Ovary (tissue), 9 donors: Measurements from ENCODE around the gene TNRC6B. TPM values are rescaled to one million over a fixed set of nuclear protein-coding genes. Genes with fewer than 3 reads are reported as not detected.

ENCODE experiments used
- DNase-seq, 5 donors: peaks; one replicate each; pipeline ENCODE4 v3.0.0-alpha.2; 2019 to 2020
- H3K27ac ChIP-seq, 2 donors: fragments of 200-600 bp; one replicate each; pipeline versions ENCODE4 v1.5.1 to v1.8.0; 2019 to 2022
- H3K27me3 ChIP-seq: fragments of 200-600 bp; one replicate; pipeline ENCODE4 v1.8.0; 2022
- H3K36me3 ChIP-seq: fragments of 200-600 bp; sonication (generic); one replicate; pipeline ENCODE4 v1.5.1; 2019
- H3K4me1 ChIP-seq: one replicate; pipeline ENCODE4 v1.8.1; 2013; ENCODE audit warnings: mild to moderate bottlenecking, moderate library complexity; ENCODE audit not compliant: insufficient read depth
- H3K4me3 ChIP-seq: fragments of 200-600 bp; sonication (generic); one replicate; pipeline ENCODE4 v1.5.1; 2017
- H3K9me3 ChIP-seq, 2 donors: fragments of 200-600 bp in 1 of 2; sonication (generic) in 1 of 2; one replicate each; pipeline versions ENCODE4 v1.5.1 to v1.8.1; 2013 to 2019; ENCODE audit warnings: mild to moderate bottlenecking in 1 of 2, moderate library complexity in 1 of 2
- EP300 ChIP-seq: sonication (generic); formaldehyde crosslinking; IDR thresholded peaks from one replicate; pipeline ENCODE4 v1.6.1; 2017; ENCODE audit warnings: antibody characterized with exemption
- POLR2A ChIP-seq: fragments of 450-650 bp; IDR thresholded peaks from one replicate; pipeline ENCODE4 v1.6.1; 2017; ENCODE audit warnings: antibody characterized with exemption, mild to moderate bottlenecking, moderate library complexity
- WGBS, 3 donors: extraction: QIAGEN DNeasy Blood & Tissue Kit in 1 of 3; methylation state at CpG; one replicate each; pipeline versions ENCODE4 v1.1.5 to v1.1.7; 2013 to 2017; 5-methylcytosine and 5-hydroxymethylcytosine counted together
- intact Hi-C, 4 donors: fragments of 100-400 bp; cut with DNase I; formaldehyde crosslinking; loops; one replicate each; pipeline versions ENCODE4 v1.11.0 to v1.15.1; 2022 to 2023
- polyA plus RNA-seq, 2 donors: library from polyadenylated mRNA; stranded (reverse); fragments of 200-250 nt in 1 of 2; fragments of 350-450 nt in 1 of 2; fragmentation: Illumina TruSeq in 1 of 2; extraction: RNeasy Lipid Tissue Mini Kit (QIAGEN cat#74804) in 1 of 2; gene quantifications; one replicate each; pipeline ENCODE4 v1.2.3, GENCODE V29; 2013 to 2014
- total RNA-seq, 7 donors: library from RNA; depleted of rRNA in 2 of 7; stranded (reverse); fragments of >200 nt in 2 of 7; fragmentation: NEBNext Ultra II Directional in 3 of 7; extraction: Animal tissue kit (Norgen Biotek cat#: 25700) in 3 of 7; gene quantifications; one replicate each; pipeline versions ENCODE4 v1.1.0 to v1.2.4, GENCODE V29; 2016 to 2023
- TF ChIP-seq, protein P1 (sequence below), 3 donors: fragments of 450-650 bp in 2 of 3; fragments of 200-600 bp in 1 of 3; IDR thresholded peaks; one replicate each; pipeline versions ENCODE4 v1.5.1 to v1.8.0; 2016 to 2022; ENCODE audit warnings: antibody characterized with exemption in 3 of 3, mild to moderate bottlenecking in 1 of 3
- donor health status: DM: no; HTN: no; CAD: no; lungs with moderate emphysema.
- donor health status: DM: no; HTN: no; CAD: no.
- donor health status: Bipolar disorder and iron deficiency.
- donor health status: DM: yes; HTN: yes; CAD: no.
- donor health status: DM: no; HTN: no; CAD: no.
- donor health status: DM: yes; HTN: yes; CAD: no.

Gene TNRC6B
- total and polyA plus RNA-seq, 9 donors, result 9.4 to 52.1 (median 47.5) TPM

DNA sequence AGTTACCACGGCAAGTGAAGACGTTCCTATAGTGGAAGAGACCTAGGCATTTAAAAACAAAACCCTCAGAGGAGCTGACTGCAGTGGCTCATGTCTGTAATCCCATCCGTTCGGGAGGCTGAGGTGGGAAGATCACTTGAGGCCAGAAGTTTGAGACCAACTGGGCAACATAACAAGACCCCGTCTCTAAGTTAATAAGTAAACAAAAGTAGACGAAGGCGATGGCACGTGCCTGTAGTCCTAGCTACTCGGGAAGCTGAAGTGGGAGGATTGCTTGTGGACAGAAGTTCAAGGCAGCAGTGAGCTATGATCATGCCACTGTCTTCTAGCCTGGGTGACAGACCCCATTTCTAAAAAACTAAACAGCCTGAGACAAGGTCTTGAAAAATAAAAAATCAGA is 164.8 kb downstream of the TNRC6B start:
- Histone ChIP-seq H3K27ac (no peak overlapping the region), H3K36me3 (no peaks in the 10 kb centered on the region), H3K4me1 (peaks cover 2% of the 10 kb centered on the region), H3K4me3 (no peak overlapping the region), H3K27me3 (no peaks in the 10 kb centered on the region), H3K9me3 (no peaks in the 10 kb centered on the region)
- TF ChIP-seq EP300, result no peak
- TF ChIP-seq, protein P1, sequence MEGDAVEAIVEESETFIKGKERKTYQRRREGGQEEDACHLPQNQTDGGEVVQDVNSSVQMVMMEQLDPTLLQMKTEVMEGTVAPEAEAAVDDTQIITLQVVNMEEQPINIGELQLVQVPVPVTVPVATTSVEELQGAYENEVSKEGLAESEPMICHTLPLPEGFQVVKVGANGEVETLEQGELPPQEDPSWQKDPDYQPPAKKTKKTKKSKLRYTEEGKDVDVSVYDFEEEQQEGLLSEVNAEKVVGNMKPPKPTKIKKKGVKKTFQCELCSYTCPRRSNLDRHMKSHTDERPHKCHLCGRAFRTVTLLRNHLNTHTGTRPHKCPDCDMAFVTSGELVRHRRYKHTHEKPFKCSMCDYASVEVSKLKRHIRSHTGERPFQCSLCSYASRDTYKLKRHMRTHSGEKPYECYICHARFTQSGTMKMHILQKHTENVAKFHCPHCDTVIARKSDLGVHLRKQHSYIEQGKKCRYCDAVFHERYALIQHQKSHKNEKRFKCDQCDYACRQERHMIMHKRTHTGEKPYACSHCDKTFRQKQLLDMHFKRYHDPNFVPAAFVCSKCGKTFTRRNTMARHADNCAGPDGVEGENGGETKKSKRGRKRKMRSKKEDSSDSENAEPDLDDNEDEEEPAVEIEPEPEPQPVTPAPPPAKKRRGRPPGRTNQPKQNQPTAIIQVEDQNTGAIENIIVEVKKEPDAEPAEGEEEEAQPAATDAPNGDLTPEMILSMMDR (IDR thresholded peaks at IDR 0.05), result no peak
- WGBS, 3 donors, result 21 to 35% (median 26%) methylated on average over 9 of the region's 9 CpGs
- intact Hi-C loops, result loop anchor here in 2 of 4 donors (10.0 kb wide), 2 partner anchors 288 to 298 kb away; no protein-coding TSS in a partner anchor
- no peak for DNase-seq

DNA sequence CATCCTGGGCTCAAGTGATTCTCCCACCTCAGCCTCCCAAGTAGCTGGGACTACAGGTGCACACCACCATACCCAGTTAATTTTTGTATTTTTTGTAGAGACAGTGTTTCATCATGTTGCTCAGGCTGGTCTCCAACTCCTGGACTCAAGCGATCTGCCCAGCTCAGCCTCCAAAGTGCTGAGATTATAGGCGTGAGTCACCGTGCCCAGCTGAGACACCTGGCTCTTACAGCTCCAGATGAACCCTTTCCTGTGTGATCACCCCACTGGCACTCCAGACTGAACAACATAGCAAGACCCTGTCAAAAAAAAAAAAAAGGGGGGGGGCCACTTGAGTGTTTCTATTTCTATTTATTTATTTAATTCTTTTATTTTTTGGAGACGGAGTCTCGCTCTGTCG is 167.5 kb downstream of the TNRC6B start:
- Histone ChIP-seq H3K27me3 (no peaks in the 10 kb centered on the region), H3K27ac (no peak overlapping the region), H3K9me3 (no peaks in the 10 kb centered on the region), H3K36me3 (no peaks in the 10 kb centered on the region), H3K4me1 (peaks cover 4% of the 10 kb centered on the region), H3K4me3 (no peak overlapping the region)
- no peak for DNase-seq
- TF ChIP-seq POLR2A (no peak), EP300 (no peak)
- TF ChIP-seq, protein P1 (IDR thresholded peaks at IDR 0.05), result no peak
- intact Hi-C loops, result loop anchor here in 2 of 4 donors (5.0 to 10.0 kb wide), 3 partner anchors 290 to 813 kb away; partner anchors contain the start of gene RPS19BP1 (in 1 of the 2)
- WGBS, 3 donors, result 54 to 75% (median 57%) methylated on average over 6 of the region's 6 CpGs

DNA sequence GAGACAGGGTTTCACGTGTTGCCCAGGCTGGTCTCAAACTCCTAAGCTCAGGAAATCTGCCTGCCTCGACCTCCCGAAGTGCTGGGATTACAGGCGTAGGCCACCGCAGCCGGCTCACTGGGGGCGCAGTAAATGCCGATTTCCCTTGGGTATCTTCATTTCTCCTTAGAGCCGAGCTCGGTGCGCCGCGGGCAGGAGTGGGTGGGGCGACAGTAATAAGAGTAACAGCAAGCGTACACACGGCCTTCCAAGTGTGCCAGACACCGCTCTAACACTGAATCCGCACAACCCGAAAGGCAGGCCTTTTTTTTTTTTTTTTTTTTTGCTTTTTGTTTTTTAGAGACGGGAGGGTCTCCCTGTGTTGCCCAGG is 168.1 kb downstream of the TNRC6B start:
- 0 to 1% (median 1%) methylated on average over 20 of the region's 20 CpGs for WGBS, 3 donors
- intact Hi-C loops, result loop anchor here in 2 of 4 donors (5.0 to 10.0 kb wide), 3 partner anchors 291 to 813 kb away; partner anchors contain the start of gene RPS19BP1 (in 1 of the 2)
- DNase-seq, result peak in 2 of 5 donors; percentile 36 to 39
- H3K27me3 ChIP-seq, result no peaks in the 10 kb centered on the region
- H3K27ac ChIP-seq, result peak overlapping the region in 1 of 2 donors; percentile 74
- H3K4me1 ChIP-seq, result peaks cover 4% of the 10 kb centered on the region
- no peaks in the 10 kb centered on the region for H3K36me3 ChIP-seq
- TF ChIP-seq, protein P1 (IDR thresholded peaks at IDR 0.05), result no peak
- TF ChIP-seq POLR2A (no peak), EP300 (no peak)
- peak overlapping the region; percentile 83 for H3K4me3 ChIP-seq
- no peaks in the 10 kb centered on the region for H3K9me3 ChIP-seq

DNA sequence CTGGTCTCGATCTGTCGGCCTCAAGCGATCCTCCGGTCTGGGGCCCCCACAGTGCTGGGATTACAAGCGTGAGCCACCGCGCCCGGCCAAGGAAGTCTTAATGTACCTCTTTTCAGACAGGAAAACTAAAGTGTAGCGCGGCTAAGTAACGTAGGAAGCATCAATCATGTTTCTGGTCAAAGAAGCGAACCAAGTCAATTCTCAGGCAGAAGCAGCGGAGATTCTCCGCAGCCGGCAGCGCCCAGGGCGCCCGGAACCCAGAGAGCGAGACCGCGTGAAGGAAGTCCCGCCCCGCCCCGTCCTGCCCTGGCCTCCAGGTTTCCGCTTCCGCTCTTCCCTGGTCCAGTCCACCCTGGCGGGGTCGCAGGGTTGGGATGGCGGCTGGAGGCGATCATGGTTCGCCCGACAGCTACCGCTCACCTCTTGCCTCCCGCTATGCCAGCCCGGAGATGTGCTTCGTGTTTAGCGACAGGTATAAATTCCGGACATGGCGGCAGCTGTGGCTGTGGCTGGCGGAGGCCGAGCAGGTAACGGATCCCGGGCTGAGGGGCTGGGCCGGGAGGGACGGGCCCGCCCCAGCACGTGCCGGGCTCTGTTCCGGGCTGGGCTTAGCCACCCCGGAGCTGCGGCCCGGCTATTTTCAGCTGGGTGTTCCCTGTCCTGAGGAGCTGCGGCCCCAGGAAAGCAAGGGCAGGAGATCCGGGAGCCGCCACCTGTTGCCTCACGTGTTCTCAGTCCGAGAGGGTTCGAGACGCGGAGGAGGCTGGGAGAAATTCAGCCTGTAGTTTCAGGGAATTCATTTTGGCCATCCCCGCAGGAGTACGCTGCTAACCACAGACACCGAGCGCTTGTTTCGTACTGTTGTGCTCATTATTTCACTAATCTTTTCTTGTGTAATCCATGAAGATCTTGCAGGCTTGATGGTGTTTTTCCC is 168.7 kb downstream of the TNRC6B start, which contains the start of gene ADSL:
Gene ADSL, plus strand, starts transcription at position 316 of the 934 bp plus-strand sequence. Its CDS starts 59 bp downstream, at position 375.
- intact Hi-C loops, result loop anchor here in 2 of 4 donors (5.0 to 10.0 kb wide), 3 partner anchors 292 to 814 kb away; partner anchors contain the start of gene RPS19BP1 (in 1 of the 2)
- H3K4me3 ChIP-seq, result peak within 1 kb of the TSS; percentile 83
- peak; percentile 88 for TF ChIP-seq POLR2A
- no peak for TF ChIP-seq EP300
- TF ChIP-seq, protein P1 (IDR thresholded peaks at IDR 0.05), result peak in 1 of 3 donors; percentile 43
- no peaks in the 10 kb centered on the region for H3K9me3 ChIP-seq
- H3K27ac ChIP-seq, result peak within 1 kb of the TSS; percentile 32 to 74
- DNase-seq, result peak; percentile 84 to 92 (median 85)
- no peaks in the 10 kb centered on the region for H3K27me3 ChIP-seq
- H3K4me1 ChIP-seq, result peaks cover 4% of the 10 kb centered on the region
- no peaks in the 10 kb centered on the region for H3K36me3 ChIP-seq
- 0% methylated on average over 63 to 65 of the region's 65 CpGs for WGBS, 3 donors
